GM12873 (cell line): ENCODE measurements around the gene DCHS2.

Source experiments
- TF ChIP-seq, protein P1 (sequence below): IDR thresholded peaks from 2 replicates; pipeline ENCODE4 v1.5.1; 2012; ENCODE audit warnings: low read depth, mild to moderate bottlenecking, moderate library complexity, low read length, control low read depth; ENCODE audit not compliant: insufficient read depth; ENCODE audit errors: missing control alignments

The DCHS2 gene

DNA sequence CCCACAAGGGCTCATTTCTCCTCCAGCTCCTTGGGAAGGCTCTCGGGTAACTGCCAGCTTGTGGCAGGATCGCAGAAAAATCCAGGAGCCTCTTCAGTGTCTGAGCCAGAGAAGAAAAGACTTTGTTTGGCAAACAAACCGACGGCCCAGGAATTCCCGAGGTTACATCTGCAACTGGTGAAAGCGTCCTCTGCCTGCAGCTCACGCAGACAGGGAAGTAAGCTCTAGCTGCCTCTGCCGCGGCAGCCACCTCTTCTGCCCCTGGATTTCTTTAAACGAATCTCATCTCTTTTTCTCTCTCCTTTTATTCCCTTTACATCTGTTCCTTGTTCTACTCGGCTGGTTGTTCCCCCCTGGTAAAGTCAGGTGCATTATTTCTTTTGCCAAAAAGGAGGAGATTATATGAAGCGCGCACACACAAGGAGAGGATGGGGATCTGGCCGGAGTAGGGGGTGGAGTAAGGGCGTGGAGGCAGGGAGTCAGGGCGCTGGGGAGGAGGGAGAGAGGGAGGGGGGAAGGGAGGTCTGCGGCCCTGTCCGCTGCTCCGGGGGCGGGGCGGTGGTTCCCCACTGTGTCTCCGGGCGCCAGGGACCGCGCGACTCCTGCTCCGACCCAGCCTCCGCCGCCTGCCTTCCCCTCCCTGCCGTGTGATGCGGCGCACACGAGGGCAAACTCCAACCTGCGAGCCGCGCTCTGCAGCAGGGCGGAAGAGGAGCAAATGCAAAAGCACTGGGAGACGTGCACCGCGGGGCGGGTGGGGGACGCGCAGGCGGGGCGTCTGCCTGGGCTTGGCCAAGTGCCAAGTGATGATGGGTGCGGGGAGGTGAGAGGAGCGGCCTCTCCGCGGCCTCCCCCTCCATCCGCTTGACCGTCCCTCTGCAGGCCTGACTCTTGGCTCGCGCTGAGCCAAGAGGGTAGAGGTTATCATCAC is at the start of gene DCHS2:
Gene DCHS2 (minus strand): TSS at position 459 of the 931 bp plus-strand sequence. CDS start 444 bp downstream, at position 15.
- TF ChIP-seq, protein P1, sequence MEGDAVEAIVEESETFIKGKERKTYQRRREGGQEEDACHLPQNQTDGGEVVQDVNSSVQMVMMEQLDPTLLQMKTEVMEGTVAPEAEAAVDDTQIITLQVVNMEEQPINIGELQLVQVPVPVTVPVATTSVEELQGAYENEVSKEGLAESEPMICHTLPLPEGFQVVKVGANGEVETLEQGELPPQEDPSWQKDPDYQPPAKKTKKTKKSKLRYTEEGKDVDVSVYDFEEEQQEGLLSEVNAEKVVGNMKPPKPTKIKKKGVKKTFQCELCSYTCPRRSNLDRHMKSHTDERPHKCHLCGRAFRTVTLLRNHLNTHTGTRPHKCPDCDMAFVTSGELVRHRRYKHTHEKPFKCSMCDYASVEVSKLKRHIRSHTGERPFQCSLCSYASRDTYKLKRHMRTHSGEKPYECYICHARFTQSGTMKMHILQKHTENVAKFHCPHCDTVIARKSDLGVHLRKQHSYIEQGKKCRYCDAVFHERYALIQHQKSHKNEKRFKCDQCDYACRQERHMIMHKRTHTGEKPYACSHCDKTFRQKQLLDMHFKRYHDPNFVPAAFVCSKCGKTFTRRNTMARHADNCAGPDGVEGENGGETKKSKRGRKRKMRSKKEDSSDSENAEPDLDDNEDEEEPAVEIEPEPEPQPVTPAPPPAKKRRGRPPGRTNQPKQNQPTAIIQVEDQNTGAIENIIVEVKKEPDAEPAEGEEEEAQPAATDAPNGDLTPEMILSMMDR, result no peak

DNA sequence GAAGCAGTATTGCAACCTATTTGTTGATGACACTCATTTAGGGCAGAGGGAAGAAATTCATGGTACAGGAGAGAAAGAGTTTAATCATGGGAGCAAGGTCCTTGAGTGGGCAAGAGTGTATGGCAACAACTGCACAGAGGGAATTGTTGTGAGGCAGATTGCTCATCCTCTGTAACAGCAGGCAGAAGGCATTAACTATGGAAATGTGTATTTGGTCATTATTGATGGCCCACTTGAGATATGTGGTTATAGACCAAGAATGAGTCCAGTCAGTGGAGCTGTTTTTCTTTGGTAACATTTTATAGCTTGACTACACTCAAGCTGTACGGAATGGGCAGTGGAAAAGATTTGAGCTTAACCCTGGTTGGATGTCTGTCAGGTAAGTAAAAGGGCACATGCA is 42.7 kb upstream of the DCHS2 start:
- TF ChIP-seq, protein P1, result no peak

DNA sequence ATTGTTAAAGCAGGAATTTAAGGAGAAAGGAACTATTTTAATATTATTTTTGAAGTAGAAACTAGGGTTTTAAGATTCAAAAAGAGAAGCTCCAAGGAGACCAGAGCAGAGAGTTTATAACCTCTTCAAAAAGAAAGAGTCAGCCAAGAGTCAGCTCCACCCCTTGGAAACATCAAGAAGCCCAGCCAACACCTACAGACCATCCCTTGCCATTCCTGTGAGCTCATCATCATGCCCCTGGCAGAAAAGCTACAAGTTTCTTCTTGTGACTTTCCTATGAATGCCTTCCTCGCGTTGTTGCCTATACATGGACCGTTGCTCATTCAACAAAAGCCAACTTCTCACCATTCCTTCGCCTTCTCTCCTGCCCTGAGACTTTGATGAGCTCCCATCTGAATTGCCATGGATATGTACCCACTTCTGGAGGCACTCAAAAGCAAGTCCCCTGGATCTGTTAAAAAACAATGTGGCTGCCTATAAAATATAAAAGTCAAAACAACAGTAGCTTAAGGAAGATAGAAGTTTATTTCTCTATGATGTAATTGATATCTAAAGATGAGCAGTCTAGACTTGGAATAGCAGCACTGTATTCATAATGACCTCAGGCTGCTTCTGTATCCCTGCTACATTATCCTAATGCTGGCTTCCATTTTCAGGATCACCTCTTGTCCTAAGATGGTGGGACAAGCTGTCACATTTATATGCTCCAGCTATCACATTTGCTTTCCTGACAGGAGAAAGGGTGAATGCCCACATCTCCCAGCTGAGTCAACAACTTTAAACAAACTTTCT is 38.3 kb upstream of the DCHS2 start:
- TF ChIP-seq, protein P1, result no peak

DNA sequence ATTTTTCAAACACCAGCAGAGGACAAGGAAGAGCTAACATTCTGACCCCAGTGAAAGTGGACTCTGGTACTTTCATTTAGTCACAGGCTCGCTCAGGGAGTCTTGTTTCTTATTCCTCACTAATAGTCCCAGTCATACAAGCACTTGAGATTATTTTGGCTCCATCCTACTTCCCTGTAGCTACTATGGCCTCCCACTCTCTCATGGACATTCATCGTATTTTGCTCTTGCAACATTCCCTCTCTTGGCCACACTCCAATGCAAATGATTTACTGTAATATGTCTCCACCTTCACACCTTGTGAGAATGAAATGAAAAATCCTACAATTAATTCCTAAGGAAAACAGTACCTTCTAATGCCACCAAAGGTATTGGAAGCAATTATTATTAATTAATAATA is 37.3 kb upstream of the DCHS2 start:
- TF ChIP-seq, protein P1, result no peak

- TF ChIP-seq, protein P1, result no peak
These were observed 35.7 kb upstream of the DCHS2 start for GRCh38 chr4:154527308-154527707.

- TF ChIP-seq, protein P1, result no peak
These were observed 34.6 kb upstream of the DCHS2 start for GRCh38 chr4:154526151-154526550.

GRCh38 chr4:154521607-154522006 is 30.0 kb upstream of the DCHS2 start:
- TF ChIP-seq, protein P1, result no peak
